Endothelial cell of umbilical vein (primary cell): Measurements from ENCODE around the gene PSMD9. TPM values are rescaled to one million over a fixed set of nuclear protein-coding genes. Genes with fewer than 3 reads are reported as not detected.
"Not testable (repeated sequence)": the region's sequence is repeated elsewhere in the genome, so short reads cannot be mapped to it uniquely, and the experiment has no call there.

Experiments
- BruUV-seq: library from RNA; stranded (reverse); fragments of 400-500 nt; replicated peaks from 2 replicates; lab custom pipeline; 2021; lab: Mats Ljungman, UMichigan
- CTCF ChIA-PET: fragments of 300-600, 350-600 bp; sonication (Branson Sonifier 250); formaldehyde crosslinking; loops from one replicate; lab custom pipeline; 2021; ENCODE audit warnings: antibody characterized with exemption, inconsistent platforms; lab: Charles Lee
- POLR2A ChIA-PET: fragments of 300-600, 350-600 bp; sonication (Branson Sonifier 250); formaldehyde crosslinking; loops from one replicate; lab custom pipeline; 2021; ENCODE audit warnings: antibody characterized with exemption, inconsistent platforms; lab: Charles Lee
- DNase-seq: peaks from one replicate; pipeline ENCODE4 v3.0.0-alpha.2; 2011; ENCODE audit warnings: low read depth, low spot score
- FAIRE-seq: peaks from 2 replicates; lab custom pipeline; 2011; peaks lifted over from hg19 to GRCh38; lab: Jason Lieb, UNC
- H2AFZ ChIP-seq: 2 replicates; pipeline ENCODE4 v1.6.0; 2012; ENCODE audit warnings: low read depth, low read length, control low read depth, inconsistent platforms
- H3K27ac ChIP-seq: 2 replicates; pipeline ENCODE4 v1.5.1; 2011; ENCODE audit warnings: low read depth, mild to moderate bottlenecking, control low read depth, low read length, moderate library complexity; ENCODE audit not compliant: insufficient read depth
- H3K27me3 ChIP-seq, 2 experiments: 2 replicates each; pipeline versions ENCODE4 v1.6.0 to v1.6.1; 2011; ENCODE audit warnings: low read length in 2 of 2, mixed read lengths in 1 of 2; ENCODE audit not compliant: control insufficient read depth in 2 of 2, insufficient read depth in 2 of 2
- H3K36me3 ChIP-seq, 2 experiments: 2 replicates in 1 of 2; 3 replicates in 1 of 2; pipeline ENCODE4 v1.5.1; 2011; ENCODE audit warnings: low read length in 2 of 2, mild to moderate bottlenecking in 1 of 2, moderate library complexity in 1 of 2; ENCODE audit not compliant: control insufficient read depth in 2 of 2, insufficient read depth in 2 of 2; ENCODE audit errors: extremely low read depth in 1 of 2
- H3K4me1 ChIP-seq: 3 replicates; pipeline ENCODE4 v1.5.1; 2011; ENCODE audit warnings: mild to moderate bottlenecking, low read length; ENCODE audit not compliant: control insufficient read depth, insufficient read depth; ENCODE audit errors: extremely low read depth
- H3K4me2 ChIP-seq: 2 replicates; pipeline ENCODE4 v1.6.1; 2011; ENCODE audit warnings: low read length, control low read depth, mixed read lengths; ENCODE audit not compliant: insufficient read depth
- H3K4me3 ChIP-seq, 3 experiments: fragments of 200-600 bp in 1 of 3; sonication (generic), shearing (Covaris generic) in 1 of 3; replicated peaks in 1 of 3; 2 replicates each; pipeline ENCODE4 v1.5.1; 2011 to 2016; ENCODE audit warnings: control low read depth in 3 of 3, low read length in 3 of 3, mild to moderate bottlenecking in 2 of 3, inconsistent platforms in 1 of 3, low read depth in 1 of 3, moderate library complexity in 1 of 3; ENCODE audit not compliant: insufficient read depth in 1 of 3
- H3K79me2 ChIP-seq: 2 replicates; pipeline ENCODE4 v1.6.0; 2012; ENCODE audit warnings: low read length, inconsistent platforms; ENCODE audit not compliant: control insufficient read depth, insufficient read depth
- H3K9ac ChIP-seq: replicated peaks from 2 replicates; pipeline ENCODE3; 2011; ENCODE audit warnings: low read length, control low read depth; ENCODE audit not compliant: insufficient read depth; ENCODE audit errors: extremely low read depth
- H3K9me1 ChIP-seq: replicated peaks from 3 replicates; pipeline ENCODE4 v1.6.0; 2011; ENCODE audit warnings: mild to moderate bottlenecking, low read length; ENCODE audit not compliant: control insufficient read depth, insufficient read depth; ENCODE audit errors: extremely low read depth
- H3K9me3 ChIP-seq: replicated peaks from 2 replicates; pipeline ENCODE4 v1.5.1; 2012; ENCODE audit warnings: low read length, inconsistent platforms; ENCODE audit not compliant: control insufficient read depth, insufficient read depth
- H4K20me1 ChIP-seq: replicated peaks from 2 replicates; pipeline ENCODE3; 2011; ENCODE audit warnings: mild to moderate bottlenecking, low read length; ENCODE audit not compliant: control insufficient read depth, insufficient read depth; ENCODE audit errors: extremely low read depth
- FOS ChIP-seq: IDR thresholded peaks from 2 replicates; pipeline ENCODE4 v1.6.1; 2011; ENCODE audit warnings: mild to moderate bottlenecking, low read length, moderate library complexity, borderline replicate concordance; ENCODE audit not compliant: insufficient read depth
- GATA2 ChIP-seq: IDR thresholded peaks from 2 replicates; pipeline ENCODE4 v1.7.0; 2011; ENCODE audit warnings: low read depth, mild to moderate bottlenecking, moderate library complexity, mixed read lengths, low read length; ENCODE audit not compliant: insufficient read length, insufficient read depth
- MYC ChIP-seq: IDR thresholded peaks from one replicate; pipeline ENCODE4 v1.6.1; 2011; ENCODE audit warnings: mild to moderate bottlenecking, low read depth, low read length
- dilution Hi-C: fragments of 300-500 bp; cut with MboI; formaldehyde crosslinking; loops from one replicate; pipeline ENCODE4 v1.15.0; 2019; ENCODE audit warnings: low sequenced_read_pairs; ENCODE audit not compliant: extremely low pct_ligation_motif_present
- intact Hi-C: fragments of 100-400 bp; cut with micrococcal nuclease; formaldehyde crosslinking; loops from one replicate; pipeline ENCODE4 v1.10.0; 2022
- polyA plus RNA-seq, 4 experiments: library from polyadenylated mRNA; depleted of rRNA in 3 of 4; stranded (reverse) in 3 of 4; unstranded in 1 of 4; fragments of >200 nt; gene quantifications; 2 replicates each; pipeline versions ENCODE4 v1.2.1 to v1.2.3, GENCODE V29; 2011 to 2012; ENCODE audit warnings: missing spikeins in 1 of 4
- total RNA-seq: library from RNA; stranded (reverse); gene quantifications from 2 replicates; pipeline ENCODE4 v1.2.3, GENCODE V29; 2021

The PSMD9 gene
- total and polyA plus RNA-seq, 2 donors (not counting 3 experiments of a cell fraction or from before 2014, with no cell fraction given): 69.2 to 118 TPM

DNA sequence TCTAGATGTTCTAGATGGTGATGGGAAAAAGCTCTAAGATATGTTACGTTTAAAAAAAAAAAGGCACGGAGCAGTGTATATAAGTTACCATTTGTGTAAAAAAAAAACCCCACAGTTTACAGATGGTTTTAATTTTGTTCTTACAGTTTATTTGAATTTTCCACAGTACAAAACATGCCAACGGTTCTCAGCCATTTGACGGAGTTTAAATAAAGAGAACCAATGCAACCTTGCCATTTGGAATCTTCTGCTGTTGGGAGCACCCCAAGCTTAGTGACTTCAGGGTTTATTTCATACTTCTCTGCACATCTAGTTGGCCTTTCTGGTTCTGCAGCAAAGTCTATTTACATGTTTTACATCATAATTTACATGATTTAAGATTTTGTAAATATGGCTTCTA is 22.3 kb upstream of the PSMD9 start:
- Histone ChIP-seq H3K9me1 (no peaks in the 10 kb centered on the region), H4K20me1 (no peaks in the 10 kb centered on the region), H3K27ac (no peak overlapping the region), H3K4me2 (no peak overlapping the region), H3K4me1 (no peaks in the 10 kb centered on the region), H3K9me3 (no peaks in the 10 kb centered on the region), H3K27me3 (no peaks in the 10 kb centered on the region), H3K9ac (no peak overlapping the region), H3K79me2 (no peaks in the 10 kb centered on the region), H2AFZ (no peak overlapping the region), H3K4me3 (no peak overlapping the region), H3K36me3 (no peaks in the 10 kb centered on the region)
- no peak for FAIRE-seq
- CTCF ChIA-PET: interaction anchor here (0.8 kb wide), 1 partner anchor 22 kb away, joined by 3 read pairs; the partner anchor contains the start of gene PSMD9
- BruUV-seq: no TSS peak
- intact Hi-C loops (no loop called here), dilution Hi-C loops (no loop called here)
- TF ChIP-seq MYC (no peak), GATA2 (no peak), FOS (no peak)
- no peak for DNase-seq
- POLR2A ChIA-PET: no interaction called here

DNA sequence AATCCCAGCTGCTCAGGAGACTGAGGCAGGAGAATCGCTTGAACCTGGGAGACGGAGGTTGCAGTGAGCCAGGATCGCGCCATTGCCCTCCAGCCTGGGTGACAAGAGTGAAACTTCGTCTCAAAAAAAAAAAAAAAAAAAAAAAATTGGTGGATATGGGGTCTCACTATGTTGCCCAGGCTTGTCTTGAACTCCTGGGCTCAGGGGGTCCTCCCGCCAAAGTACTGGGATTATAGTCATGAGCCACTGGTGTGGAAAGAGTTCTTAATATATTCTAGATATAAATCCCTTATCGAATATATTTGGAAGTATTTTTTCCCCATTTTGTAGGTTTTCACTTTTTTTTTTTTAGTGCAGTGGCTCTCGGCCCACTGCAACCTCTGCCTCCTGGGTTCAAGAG is 19.4 kb upstream of the PSMD9 start:
- intact Hi-C loops, BruUV-seq, H3K4me1 ChIP-seq, dilution Hi-C loops, H3K4me2 ChIP-seq, FAIRE-seq, DNase-seq, POLR2A ChIA-PET, H3K79me2 ChIP-seq, H3K27ac ChIP-seq, H3K27me3 ChIP-seq, H2AFZ ChIP-seq, H3K9me3 ChIP-seq, H3K36me3 ChIP-seq, H3K9me1 ChIP-seq, H3K4me3 ChIP-seq, H4K20me1 ChIP-seq, H3K9ac ChIP-seq: not testable (repeated sequence)
- CTCF ChIA-PET: interaction anchor here (0.8 kb wide), 1 partner anchor 8 kb away, joined by 3 read pairs; no protein-coding TSS in a partner anchor
